Tongue (tissue), 2 donors: ENCODE measurements around the gene UBASH3B. TPM values are rescaled to one million over a fixed set of nuclear protein-coding genes. Genes with fewer than 3 reads are reported as not detected.

Experiments used
- DNase-seq: peaks from one replicate; pipeline ENCODE4 v3.0.0-alpha.2; 2015
- total RNA-seq: library from RNA; depleted of rRNA; stranded (reverse); fragments of >200 nt; gene quantifications from one replicate; pipeline ENCODE4 v1.2.3, GENCODE V29; 2014

The UBASH3B gene
- total RNA-seq, 1 donor from 2014 or later, result 7.9 TPM

- DNase-seq, result no peak
Observed at GRCh38 chr11:122678406-122678805, 22.9 kb downstream of the UBASH3B start.

GRCh38 chr11:122679466-122679865, 23.9 kb downstream of the UBASH3B start:
- DNase-seq, result no peak

GRCh38 chr11:122681070-122681469, 25.5 kb downstream of the UBASH3B start:
- DNase-seq, result no peak

GRCh38 chr11:122681735-122682134, 26.2 kb downstream of the UBASH3B start:
- no peak for DNase-seq

GRCh38 chr11:122682464-122682863, 26.9 kb downstream of the UBASH3B start:
- DNase-seq, result no peak

- no peak for DNase-seq
Observed at GRCh38 chr11:122685041-122685440, 29.5 kb downstream of the UBASH3B start.

GRCh38 chr11:122686111-122686510, 30.6 kb downstream of the UBASH3B start:
- DNase-seq, result no peak

GRCh38 chr11:122690384-122690783, 34.9 kb downstream of the UBASH3B start:
- DNase-seq, result peak; percentile 43

GRCh38 chr11:122690801-122691548, 35.5 kb downstream of the UBASH3B start:
- DNase-seq, result peak; percentile 80

GRCh38 chr11:122691549-122692150, 36.1 kb downstream of the UBASH3B start:
- DNase-seq, result peak; percentile 13

GRCh38 chr11:122692444-122692843, 36.9 kb downstream of the UBASH3B start:
- DNase-seq, result no peak

- DNase-seq, result no peak
Observed at GRCh38 chr11:122695076-122695615, 39.6 kb downstream of the UBASH3B start.

GRCh38 chr11:122696662-122697061, 41.1 kb downstream of the UBASH3B start:
- DNase-seq, result no peak

- DNase-seq, result peak; percentile 15
Observed at GRCh38 chr11:122697636-122698167, 42.2 kb downstream of the UBASH3B start.

GRCh38 chr11:122698392-122698791, 42.9 kb downstream of the UBASH3B start:
- DNase-seq, result no peak

- no peak for DNase-seq
Observed at GRCh38 chr11:122700666-122701065, 45.1 kb downstream of the UBASH3B start.

GRCh38 chr11:122701143-122701542, 45.6 kb downstream of the UBASH3B start:
- DNase-seq, result no peak

- DNase-seq, result no peak
Observed at GRCh38 chr11:122703541-122704272, 48.2 kb downstream of the UBASH3B start.

- no peak for DNase-seq
Observed at GRCh38 chr11:122705396-122705795, 49.9 kb downstream of the UBASH3B start.

- peak; percentile 67 for DNase-seq
Observed at GRCh38 chr11:122706291-122707088, 51.0 kb downstream of the UBASH3B start.

- DNase-seq, result no peak
Observed at GRCh38 chr11:122707111-122707510, 51.6 kb downstream of the UBASH3B start.

GRCh38 chr11:122707901-122708300, 52.4 kb downstream of the UBASH3B start:
- DNase-seq, result no peak
